Keratinocyte (primary cell): ENCODE data around the gene ITGB4. TPM values are rescaled to one million over a fixed set of nuclear protein-coding genes. Genes with fewer than 3 reads are reported as not detected.

Experiments
- DNase-seq: peaks from one replicate; pipeline ENCODE4 v3.0.0-alpha.2; 2011; ENCODE audit warnings: low read depth, missing footprints, low spot score
- FAIRE-seq: peaks from 2 replicates; lab custom pipeline; 2011; peaks lifted over from hg19 to GRCh38; lab: Jason Lieb, UNC
- H2AFZ ChIP-seq: 2 replicates; pipeline ENCODE4 v1.6.0; 2012; ENCODE audit warnings: low read length, control low read depth, inconsistent platforms; ENCODE audit not compliant: control insufficient read depth
- H3K27ac ChIP-seq: 2 replicates; pipeline ENCODE4 v1.5.1; 2011; ENCODE audit warnings: low read length; ENCODE audit not compliant: control insufficient read depth, insufficient read depth
- H3K27me3 ChIP-seq: 3 replicates; pipeline ENCODE4 v1.6.0; 2011; ENCODE audit warnings: low read length; ENCODE audit not compliant: control insufficient read depth, insufficient read depth; ENCODE audit errors: extremely low read depth
- H3K36me3 ChIP-seq, 2 experiments: 2 replicates in 1 of 2; 3 replicates in 1 of 2; pipeline ENCODE4 v1.5.1; 2011; ENCODE audit warnings: low read length in 2 of 2, mild to moderate bottlenecking in 1 of 2; ENCODE audit not compliant: control insufficient read depth in 2 of 2, insufficient read depth in 2 of 2; ENCODE audit errors: extremely low read depth in 1 of 2
- H3K4me1 ChIP-seq: 3 replicates; pipeline ENCODE4 v1.5.1; 2011; ENCODE audit warnings: low read length; ENCODE audit not compliant: control insufficient read depth, insufficient read depth; ENCODE audit errors: extremely low read depth
- H3K4me2 ChIP-seq: 3 replicates; pipeline ENCODE4 v1.6.0; 2011; ENCODE audit warnings: low read depth, low read length; ENCODE audit not compliant: control insufficient read depth, insufficient read depth; ENCODE audit errors: extremely low read depth
- H3K4me3 ChIP-seq, 3 experiments: fragments of 200-600 bp in 1 of 3; sonication (generic) in 1 of 3; 2 replicates in 2 of 3; 3 replicates in 1 of 3; pipeline ENCODE4 v1.5.1; 2011 to 2016; ENCODE audit warnings: low read length in 3 of 3, mild to moderate bottlenecking in 3 of 3, control low read depth in 2 of 3, inconsistent platforms in 1 of 3, low read depth in 1 of 3, mixed read lengths in 1 of 3, mixed run types in 1 of 3, moderate library complexity in 1 of 3; ENCODE audit not compliant: control insufficient read depth in 2 of 3, insufficient read depth in 2 of 3; ENCODE audit errors: extremely low read depth in 1 of 3
- H3K79me2 ChIP-seq: 2 replicates; pipeline ENCODE4 v1.6.0; 2012; ENCODE audit warnings: low read length; ENCODE audit not compliant: control insufficient read depth, insufficient read depth
- H3K9ac ChIP-seq: 3 replicates; pipeline ENCODE4 v1.6.0; 2011; ENCODE audit warnings: low read length; ENCODE audit not compliant: control insufficient read depth, insufficient read depth; ENCODE audit errors: extremely low read depth
- H3K9me1 ChIP-seq: 3 replicates; pipeline ENCODE4 v1.6.0; 2011; ENCODE audit warnings: low read length; ENCODE audit not compliant: control insufficient read depth, insufficient read depth; ENCODE audit errors: extremely low read depth
- H3K9me3 ChIP-seq: 2 replicates; pipeline ENCODE4 v1.5.1; 2012; ENCODE audit warnings: low read depth, low read length; ENCODE audit not compliant: control insufficient read depth
- H4K20me1 ChIP-seq: 3 replicates; pipeline ENCODE4 v1.6.0; 2011; ENCODE audit warnings: low read length; ENCODE audit not compliant: control insufficient read depth, insufficient read depth; ENCODE audit errors: extremely low read depth
- EZH2 ChIP-seq: IDR thresholded peaks from one replicate; pipeline ENCODE4 v1.6.1; 2012; ENCODE audit warnings: inconsistent platforms, mild to moderate bottlenecking, low read length, moderate library complexity
- dilution Hi-C: fragments of 300-500 bp; cut with MboI; formaldehyde crosslinking; loops from one replicate; pipeline ENCODE4 v1.7.0; 2020; ENCODE audit warnings: low sequenced_read_pairs; ENCODE audit not compliant: extremely low pct_ligation_motif_present
- polyA plus RNA-seq, 5 experiments: library from polyadenylated mRNA; depleted of rRNA in 3 of 5; stranded (reverse) in 3 of 5; stranded (forward) in 1 of 5; unstranded in 1 of 5; fragments of >200 nt; gene quantifications; 1 replicate in 1 of 5; 2 replicates in 3 of 5; 3 replicates in 1 of 5; pipeline versions ENCODE4 v1.2.1 to v1.2.3, GENCODE V29; 2011 to 2012; ENCODE audit warnings: missing spikeins in 2 of 5, low read depth in 1 of 5, low replicate concordance in 1 of 5
- TF ChIP-seq, protein P1 (sequence below), 3 experiments: IDR thresholded peaks in 1 of 3; conservative IDR thresholded peaks in 1 of 3; optimal IDR thresholded peaks in 1 of 3; 2 replicates in 2 of 3; 3 replicates in 1 of 3; pipeline versions ENCODE3 to v1.5.1; 2011; ENCODE audit warnings: low read length in 3 of 3, mild to moderate bottlenecking in 3 of 3, moderate library complexity in 2 of 3, control low read depth in 1 of 3, inconsistent platforms in 1 of 3; ENCODE audit not compliant: insufficient read depth in 2 of 3; ENCODE audit errors: extremely low read depth in 1 of 3

The ITGB4 gene
- polyA plus RNA-seq, 1 donor (not counting 4 experiments of a cell fraction or from before 2014, with no cell fraction given): 761 TPM

DNA sequence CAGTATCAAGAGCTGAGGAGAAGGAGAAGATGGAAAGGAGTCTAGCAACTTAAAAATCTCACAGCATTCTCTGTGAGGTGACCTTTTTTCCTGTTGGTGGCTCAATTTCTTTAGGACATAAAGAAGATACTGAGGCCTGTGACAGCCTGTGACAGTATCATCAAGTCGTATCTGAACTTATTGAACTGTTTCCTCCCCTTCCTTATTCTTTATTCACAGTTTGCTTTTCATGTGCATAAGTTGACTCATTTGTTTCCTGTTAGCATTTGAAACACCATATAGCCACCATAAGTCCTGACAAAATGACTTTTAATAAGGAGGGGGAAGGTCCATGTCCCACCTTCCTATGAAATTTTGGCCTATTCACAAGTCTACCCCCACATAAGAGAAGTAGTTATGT is 72.2 kb downstream of the ITGB4 start:
- H2AFZ ChIP-seq: no peak overlapping the region
- H3K9me3 ChIP-seq: no peaks in the 10 kb centered on the region
- peaks cover 0 to 7% of the 10 kb centered on the region in 2 experiments for H3K36me3 ChIP-seq
- dilution Hi-C loops: no loop called here
- no peak overlapping the region for H3K27ac ChIP-seq
- no peaks in the 10 kb centered on the region for H3K9me1 ChIP-seq
- H4K20me1 ChIP-seq: no peaks in the 10 kb centered on the region
- TF ChIP-seq EZH2: no peak
- no peak overlapping the region for H3K4me2 ChIP-seq
- H3K27me3 ChIP-seq: no peaks in the 10 kb centered on the region
- no peaks in the 10 kb centered on the region for H3K4me1 ChIP-seq
- H3K4me3 ChIP-seq: no peak overlapping the region
- H3K9ac ChIP-seq: no peak overlapping the region
- FAIRE-seq (no peak), DNase-seq (no peak)
- H3K79me2 ChIP-seq: peaks cover 5% of the 10 kb centered on the region

DNA sequence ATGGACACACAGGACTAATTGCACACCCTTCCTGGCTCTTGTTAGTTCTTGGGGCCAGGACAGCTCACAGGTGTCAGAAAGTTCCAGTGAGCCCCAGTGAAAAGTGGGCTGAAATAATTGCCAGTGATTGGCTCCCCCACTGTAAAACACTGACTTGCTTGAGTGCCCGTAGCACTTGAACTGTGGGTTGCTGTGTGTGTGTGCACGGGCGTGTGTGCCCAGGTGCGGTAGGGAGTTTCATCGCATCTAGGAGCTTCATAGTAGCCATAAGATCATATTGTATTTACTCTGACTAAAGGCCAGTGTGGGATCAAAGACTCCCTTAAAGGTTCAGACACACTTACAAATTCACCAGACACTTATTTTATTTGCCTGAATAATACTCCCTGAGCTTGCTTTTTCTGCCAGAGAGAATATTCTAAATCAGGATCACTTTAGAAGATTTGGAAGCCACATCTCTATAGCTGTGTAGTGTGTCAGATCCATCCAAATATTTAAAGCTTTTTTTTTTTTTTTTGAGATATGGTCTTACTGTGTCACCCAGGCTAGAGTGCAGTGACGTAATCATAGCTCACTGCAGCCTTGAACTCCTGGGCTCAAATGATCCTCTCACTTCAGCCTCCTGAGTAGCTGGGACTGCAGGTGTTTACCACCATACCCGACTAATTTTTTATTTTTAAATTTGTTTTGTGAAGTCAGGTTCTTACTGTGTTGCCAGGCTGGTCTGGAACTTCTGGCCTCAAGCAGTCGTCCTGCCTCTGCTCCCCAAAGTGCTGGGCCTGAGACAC is 74.8 kb downstream of the ITGB4 start:
- H3K36me3 ChIP-seq: peaks cover 1 to 7% of the 10 kb centered on the region in 2 experiments
- dilution Hi-C loops: no loop called here
- no peaks in the 10 kb centered on the region for H3K79me2 ChIP-seq

More for the DNA sequence above, 74.8 kb downstream of the ITGB4 start:
- TF ChIP-seq, protein P1, sequence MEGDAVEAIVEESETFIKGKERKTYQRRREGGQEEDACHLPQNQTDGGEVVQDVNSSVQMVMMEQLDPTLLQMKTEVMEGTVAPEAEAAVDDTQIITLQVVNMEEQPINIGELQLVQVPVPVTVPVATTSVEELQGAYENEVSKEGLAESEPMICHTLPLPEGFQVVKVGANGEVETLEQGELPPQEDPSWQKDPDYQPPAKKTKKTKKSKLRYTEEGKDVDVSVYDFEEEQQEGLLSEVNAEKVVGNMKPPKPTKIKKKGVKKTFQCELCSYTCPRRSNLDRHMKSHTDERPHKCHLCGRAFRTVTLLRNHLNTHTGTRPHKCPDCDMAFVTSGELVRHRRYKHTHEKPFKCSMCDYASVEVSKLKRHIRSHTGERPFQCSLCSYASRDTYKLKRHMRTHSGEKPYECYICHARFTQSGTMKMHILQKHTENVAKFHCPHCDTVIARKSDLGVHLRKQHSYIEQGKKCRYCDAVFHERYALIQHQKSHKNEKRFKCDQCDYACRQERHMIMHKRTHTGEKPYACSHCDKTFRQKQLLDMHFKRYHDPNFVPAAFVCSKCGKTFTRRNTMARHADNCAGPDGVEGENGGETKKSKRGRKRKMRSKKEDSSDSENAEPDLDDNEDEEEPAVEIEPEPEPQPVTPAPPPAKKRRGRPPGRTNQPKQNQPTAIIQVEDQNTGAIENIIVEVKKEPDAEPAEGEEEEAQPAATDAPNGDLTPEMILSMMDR (optimal IDR thresholded peaks at IDR 0.05 in 1 of 3, IDR thresholded peaks at IDR 0.05 in 1 of 3, conservative IDR thresholded peaks at IDR 0.05 in 1 of 3; ENCODE audit: extremely low read depth in 1 of 3, insufficient read depth in 2 of 3, low read length in 3 of 3): no peak
- TF ChIP-seq EZH2: no peak
- Histone ChIP-seq H3K9me3 (no peaks in the 10 kb centered on the region), H3K4me3 (no peak overlapping the region), H4K20me1 (no peaks in the 10 kb centered on the region), H3K9me1 (no peaks in the 10 kb centered on the region), H3K27me3 (no peaks in the 10 kb centered on the region), H3K27ac (no peak overlapping the region), H2AFZ (no peak overlapping the region), H3K9ac (no peak overlapping the region), H3K4me2 (no peak overlapping the region), H3K4me1 (no peaks in the 10 kb centered on the region)
- DNase-seq (no peak), FAIRE-seq (no peak)
